Stimulated activated CD4-positive, alpha-beta T cell treated with anti-CD3 and anti-CD28 coated beads, Interleukin-4, amount 100 ng/mL, for 4 hours (primary cell): ENCODE data around the gene SEMG2.

Source experiments
- DNase-seq, 2 experiments: peaks; one replicate each; pipeline ENCODE4 v3.0.0-alpha.2; 2020

SEMG2 gene

DNA sequence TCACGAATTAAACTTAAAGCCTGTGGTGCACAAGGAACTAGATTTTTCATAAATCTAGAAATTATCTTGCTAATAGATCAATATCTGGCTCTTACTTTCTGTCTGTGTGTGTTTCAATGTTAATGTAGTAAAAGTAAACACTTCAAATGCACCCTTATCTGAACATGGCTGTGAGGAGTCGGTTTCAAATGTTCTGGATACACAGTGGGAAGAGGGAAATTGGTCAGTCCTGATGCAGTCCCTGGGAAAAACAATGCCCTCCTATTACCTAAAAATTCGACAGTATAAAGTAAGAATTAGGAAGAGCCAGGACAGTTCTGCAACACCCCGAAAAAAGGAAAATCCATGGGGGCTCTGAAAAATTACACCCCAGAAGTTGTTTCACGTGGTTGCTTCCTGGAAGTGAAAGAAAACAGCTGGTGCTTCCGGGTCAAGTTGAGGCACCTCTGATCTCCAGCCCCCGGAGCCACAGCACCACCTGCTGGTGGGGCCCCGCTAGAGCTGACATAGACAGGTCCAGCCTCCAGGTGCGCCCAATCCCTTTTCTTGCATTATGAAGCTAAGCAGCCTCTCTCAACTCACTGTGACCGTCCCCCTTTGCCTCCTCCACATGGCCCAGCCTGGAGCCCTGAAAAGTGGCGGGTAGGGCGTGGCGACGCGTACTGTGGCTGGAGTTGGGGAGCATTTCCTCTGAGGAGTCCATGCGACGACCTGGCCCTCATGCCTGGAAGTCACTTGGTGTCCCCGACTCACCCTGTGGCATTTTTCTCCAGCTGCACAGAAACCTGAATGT lies 8.3 kb downstream of the SEMG2 start:
- peak in 1 of 2 experiments; percentile 46 for DNase-seq

DNA sequence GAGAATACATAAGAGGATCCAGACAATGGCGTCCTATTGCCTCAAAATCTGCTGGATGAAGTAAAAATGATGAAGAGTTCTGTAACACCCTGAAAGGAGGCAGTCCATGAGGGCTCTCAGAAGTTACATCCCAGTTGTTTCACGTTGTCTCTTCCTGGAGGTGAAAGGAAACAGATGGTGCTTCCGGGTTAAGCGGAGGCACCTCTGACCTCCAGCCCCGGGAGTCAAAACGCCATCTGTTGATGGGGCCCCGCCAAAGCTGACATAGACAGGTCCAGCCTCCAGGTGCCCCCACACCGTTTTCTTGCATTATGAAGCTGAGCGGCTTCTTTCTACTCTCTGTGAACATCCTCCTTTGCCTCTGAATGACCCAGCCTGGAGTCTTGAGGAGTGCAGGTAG lies 9.5 kb downstream of the SEMG2 start:
- no peak for DNase-seq

DNA sequence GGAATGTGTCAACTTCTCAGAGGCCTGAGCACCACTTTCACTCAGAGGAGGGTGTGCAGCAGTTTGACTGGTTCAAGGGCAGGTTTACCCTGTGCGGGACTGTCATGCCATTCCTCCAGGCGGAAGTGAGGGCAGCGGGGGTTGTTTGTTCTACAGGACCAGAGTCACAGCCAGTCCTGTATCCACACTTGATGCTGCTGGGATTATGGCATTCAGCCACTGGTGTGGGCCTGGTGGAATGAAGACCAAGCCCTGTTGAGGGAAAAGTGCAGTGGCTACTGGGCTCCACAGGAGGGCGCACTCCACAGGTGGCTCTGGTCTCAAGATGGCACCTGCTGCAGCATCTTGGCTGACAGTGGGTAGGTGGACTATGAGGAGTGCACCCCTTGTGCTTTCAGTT lies 14.8 kb downstream of the SEMG2 start:
- DNase-seq: no peak

DNA sequence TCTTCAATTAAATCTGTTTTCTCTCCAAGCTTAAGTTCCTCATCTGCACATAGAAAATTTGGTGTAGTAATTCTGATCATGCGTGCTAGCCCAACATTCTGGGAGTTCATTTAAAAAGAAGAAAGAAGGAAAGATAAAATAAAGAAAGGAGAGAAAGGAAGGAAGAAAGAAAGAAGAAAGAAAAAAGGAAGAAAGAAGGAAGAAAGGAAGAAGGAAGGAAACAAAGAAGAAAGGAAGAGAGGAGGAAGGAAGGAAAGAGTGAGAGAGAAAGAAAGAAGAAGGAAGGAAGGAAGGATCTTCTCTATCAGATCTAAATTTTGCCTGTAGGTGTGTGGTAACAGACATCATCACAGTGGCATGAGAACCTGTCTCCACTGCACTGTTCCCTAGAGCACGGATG lies 17.0 kb downstream of the SEMG2 start:
- no peak for DNase-seq

DNA sequence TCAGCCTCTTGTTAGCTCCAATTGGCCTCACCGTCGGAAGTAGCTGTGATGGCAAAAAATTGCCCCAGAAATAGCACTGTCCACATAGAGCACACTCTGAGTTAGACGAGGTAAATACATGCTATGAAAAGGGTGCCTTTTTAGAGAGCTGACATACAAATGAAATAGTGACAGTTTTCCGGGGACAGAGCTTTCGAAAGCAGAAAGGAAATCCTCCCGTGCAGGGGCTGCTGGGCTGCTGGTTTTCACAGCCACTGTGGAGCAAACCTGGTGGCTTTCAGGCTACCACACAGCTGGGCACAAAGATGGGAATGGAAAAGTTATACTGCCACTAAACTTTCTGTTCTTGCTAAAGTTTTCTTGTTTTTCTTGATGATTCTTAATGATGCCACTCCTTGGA lies 24.9 kb downstream of the SEMG2 start:
- no peak for DNase-seq

DNA sequence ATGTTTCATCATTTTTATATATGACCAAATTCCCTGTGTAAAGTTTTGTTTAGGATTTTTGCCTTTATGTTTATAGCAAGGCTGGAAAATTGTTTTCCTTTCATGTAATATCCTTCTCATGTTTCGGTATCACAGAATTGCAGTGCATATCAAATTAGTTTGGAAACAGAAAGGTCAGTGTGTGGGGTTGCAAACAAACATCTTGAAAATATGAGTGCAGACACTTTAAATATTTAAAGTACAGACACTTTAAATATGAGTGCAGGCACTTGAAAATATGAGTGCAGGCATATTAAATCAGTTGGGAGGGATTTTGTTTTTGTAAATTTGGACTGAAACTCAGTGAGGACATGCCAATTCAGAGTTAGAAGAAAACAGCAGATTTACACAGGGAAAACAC lies 26.7 kb downstream of the SEMG2 start:
- no peak for DNase-seq

DNA sequence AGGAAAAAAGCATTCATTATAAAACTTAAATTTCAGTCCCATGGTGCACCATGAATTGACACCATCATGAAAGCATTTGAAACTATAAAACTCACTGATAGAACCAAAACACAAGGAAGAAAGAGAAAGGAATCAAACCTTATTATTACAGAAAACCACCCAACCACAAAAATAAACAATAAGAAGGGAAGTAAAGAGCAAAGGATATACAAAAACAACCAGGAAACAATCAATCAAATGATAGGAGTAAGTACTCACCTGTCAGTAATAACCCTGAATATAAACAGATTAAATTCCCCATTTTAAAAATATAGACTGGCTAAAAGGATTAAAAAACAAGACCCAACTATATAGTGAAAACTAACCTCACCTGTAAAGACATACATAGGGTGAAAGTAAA lies 27.4 kb downstream of the SEMG2 start:
- no peak for DNase-seq

DNA sequence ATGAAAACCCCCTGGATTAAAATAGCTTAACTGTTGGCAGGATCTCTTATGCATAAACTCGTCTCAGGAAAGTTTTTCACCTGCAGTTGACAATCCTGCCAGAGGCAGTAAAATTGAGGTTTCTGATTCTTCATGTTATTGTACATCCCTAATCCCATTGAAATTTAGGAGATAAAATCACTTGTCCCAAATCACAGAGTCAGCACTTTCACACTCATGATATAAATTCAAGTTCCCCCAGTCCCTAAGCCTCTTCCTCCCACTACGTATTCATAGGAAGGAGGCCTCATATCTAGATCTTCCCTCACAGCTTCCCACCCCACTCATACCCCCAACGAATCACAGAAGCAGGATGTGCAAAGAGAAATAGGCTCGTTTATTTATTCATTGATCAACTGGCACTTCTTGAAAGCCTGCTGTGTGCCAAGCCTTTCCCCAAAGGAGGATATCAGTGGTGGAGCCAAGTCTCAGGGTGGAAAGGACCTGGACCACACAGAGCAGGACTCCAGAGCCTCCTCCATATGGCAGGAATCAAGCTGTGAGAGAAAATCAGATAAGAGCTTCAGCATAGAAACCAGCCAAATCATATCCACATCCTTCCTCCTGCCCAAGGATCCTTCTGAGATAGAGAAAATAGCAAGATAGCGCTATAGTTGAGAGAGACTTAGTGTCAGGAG lies 30.8 kb downstream of the SEMG2 start:
- no peak for DNase-seq

DNA sequence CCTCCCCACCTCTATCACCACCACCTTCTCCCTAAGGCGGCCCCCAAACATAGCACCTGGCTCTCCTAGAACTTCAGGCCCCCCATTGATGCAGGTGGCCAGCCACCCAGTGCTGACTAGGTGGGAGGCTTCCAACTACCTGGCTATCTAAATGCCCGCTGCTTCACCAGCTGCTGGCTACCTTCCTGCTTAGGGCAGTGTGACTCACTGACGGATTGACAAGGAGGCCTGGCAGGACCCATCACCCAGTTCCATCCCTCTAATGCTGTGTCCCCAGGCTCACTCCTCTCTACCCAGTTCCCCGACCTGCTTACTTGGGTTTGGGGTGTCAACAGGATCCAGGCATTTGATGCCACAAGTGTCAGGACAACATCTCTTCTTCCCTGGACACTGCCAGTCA lies 32.1 kb downstream of the SEMG2 start:
- DNase-seq: no peak

DNA sequence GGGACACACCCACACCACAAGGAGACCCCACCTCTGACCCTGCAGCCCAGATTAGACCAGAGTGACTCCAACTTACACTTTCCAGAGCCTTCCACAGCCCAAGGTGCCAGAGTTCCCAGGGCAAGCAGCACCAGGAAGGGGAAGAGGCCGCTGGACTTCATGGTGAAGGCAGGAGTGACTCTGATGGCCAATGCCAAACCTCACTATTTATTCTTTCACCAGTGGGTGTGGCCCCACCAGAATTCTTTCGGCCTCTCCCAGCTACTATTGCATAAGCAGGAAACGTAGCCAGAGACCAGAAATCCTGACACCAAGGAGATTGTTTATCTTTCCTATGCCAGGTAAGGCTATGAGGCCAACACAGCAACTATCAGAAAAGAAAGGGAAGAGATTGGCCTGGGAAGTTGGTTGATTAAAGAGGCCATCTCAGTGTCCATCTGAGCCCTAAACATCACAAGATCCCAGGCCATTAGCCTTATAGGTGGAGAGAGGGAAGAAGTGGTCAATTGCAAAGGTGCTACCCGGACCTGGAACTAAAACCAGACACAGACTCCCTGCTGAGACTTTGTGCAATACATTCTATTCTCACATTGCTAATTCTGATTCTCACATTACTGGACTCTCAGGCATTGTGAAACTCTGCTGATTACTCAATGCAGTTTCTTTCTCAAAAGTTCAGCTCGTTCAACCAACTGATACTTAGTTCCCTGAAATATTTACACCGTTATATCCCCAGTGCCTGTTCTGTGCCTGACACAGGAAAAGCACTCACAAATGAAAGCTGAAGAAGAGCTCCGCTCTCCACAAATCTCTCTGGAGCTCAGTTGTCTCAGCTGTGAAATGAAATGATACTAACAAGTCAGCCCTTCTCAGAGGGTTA lies 33.5 kb downstream of the SEMG2 start, which contains the start of gene SLPI:
Gene SLPI (minus strand): TSS at position 182 of the 880 bp plus-strand sequence. CDS start 21 bp downstream, at position 161.
- DNase-seq: no peak

DNA sequence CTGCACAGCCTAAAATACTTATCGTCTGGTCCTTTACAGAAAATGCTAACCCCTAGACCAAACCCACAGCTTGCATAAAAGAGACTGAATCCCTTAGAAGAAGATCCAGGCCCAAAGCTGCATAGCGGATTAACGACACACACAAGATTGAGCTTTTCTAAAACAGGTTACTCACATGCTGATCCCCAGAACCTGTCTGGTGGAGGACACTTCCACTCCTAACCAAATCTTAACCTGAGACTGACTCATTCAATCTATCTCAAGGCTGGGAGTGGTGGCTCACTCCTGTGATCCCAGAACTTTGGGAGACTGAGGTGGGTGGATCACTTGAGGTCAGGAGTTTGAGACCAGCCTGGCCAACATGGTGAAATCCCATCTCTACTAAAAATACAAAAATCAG lies 36.0 kb downstream of the SEMG2 start:
- DNase-seq: no peak

DNA sequence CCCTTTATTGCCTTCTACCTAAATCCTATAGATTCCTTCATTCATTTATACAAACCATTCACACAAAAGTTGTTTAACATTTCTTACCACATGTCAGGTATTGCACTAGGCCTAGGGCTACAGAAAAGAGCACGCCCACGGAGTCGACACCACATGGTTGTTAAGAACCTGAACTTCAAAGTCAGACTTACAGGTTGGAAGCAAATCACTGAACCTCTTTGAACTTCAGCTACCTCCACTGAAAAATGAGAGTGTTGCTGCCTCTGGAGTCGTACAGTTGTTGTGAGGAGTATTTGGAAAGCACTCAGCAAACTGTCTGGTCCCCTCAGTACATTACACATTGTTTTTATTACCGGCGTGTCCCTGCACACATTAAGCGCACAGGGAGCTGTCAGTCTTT lies 36.5 kb downstream of the SEMG2 start:
- no peak for DNase-seq

DNA sequence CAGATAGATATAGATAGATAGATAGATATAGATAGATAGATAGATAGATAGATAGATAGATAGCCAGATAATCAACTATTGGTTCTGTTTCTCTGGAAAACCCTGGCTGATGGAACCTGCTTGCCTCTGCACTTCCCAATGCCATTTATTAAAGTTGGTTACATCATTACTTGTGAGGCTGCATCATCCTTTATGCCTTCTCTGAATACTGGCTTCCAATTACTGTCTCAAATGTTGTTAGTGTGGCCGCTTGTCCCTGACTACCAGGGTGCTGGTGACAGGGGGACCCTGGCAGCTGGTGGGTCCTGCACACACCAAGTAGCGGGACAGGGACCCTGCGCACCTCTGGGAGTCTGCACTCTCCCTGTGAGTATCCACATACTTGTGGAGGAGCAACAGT lies 37.1 kb downstream of the SEMG2 start:
- DNase-seq: no peak

DNA sequence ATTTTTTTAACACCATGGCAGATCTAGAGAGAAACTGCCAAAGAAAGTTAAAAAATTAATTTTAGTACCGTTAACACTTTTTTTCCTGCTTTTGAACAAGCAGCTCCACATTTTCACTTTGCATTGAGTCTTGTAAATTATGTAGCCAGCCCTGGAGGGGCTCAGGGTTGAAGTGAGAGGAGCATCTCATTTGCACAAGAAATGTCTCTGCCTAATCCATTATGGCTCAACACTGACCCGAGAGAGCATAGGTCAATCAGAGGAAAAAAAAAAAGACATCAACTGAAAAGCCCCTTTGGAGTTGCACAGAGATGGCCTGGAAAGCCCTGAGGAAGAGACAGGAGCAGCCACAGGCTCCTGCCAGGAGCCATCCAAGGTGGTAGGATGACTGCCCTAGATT lies 37.5 kb downstream of the SEMG2 start:
- DNase-seq: no peak

DNA sequence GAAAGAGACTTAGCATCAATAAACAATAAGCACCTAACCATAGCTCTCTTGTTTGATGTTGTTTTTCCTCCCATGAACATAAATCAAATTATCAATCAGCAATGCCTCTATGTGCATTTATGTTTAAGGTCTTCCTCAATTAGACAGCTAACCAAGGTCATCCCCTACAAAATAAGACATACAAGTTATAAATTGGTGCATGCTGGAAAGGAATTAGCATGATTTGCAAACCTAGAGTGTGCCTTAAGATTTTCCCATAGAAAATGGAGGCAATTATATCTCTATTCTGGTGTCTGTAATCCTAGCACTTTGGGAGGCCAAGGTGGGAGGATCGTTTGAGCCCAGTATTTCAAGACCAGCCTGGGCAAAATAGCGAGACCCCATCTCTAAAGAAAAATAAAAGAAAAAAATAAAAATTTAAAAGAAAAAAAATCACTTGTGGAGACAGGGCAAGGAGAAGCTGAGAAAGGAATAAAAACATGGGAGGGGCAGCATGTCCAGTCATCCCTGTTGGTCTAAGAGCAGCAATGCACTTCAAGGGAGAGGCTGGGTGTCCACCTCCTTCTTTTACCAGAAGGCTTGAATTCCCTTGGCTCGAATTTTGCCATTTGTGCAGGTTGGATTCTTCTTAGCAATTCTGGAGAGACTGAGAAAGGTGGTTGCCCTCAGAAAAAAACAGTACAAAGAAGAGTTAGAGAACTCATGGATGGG lies 42.5 kb downstream of the SEMG2 start:
- DNase-seq: no peak

DNA sequence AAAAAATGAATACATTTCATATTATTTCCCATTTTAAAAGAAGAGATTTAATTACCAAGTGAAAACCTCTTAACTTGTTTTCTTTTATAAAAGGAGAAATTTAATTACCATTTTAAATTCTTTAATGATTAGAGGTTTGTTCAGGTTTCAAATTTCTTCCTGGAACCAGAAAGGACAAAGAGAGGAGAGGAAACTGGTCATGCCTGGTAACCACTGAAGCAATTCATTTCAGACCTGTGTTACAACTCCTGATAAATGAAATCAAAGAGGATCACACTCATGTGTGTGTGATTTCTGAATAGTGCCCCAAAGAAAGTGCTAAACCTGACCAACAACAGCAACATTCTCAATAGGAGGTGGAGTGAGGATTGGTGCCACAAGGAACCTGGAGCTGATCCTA lies 45.8 kb downstream of the SEMG2 start:
- no peak for DNase-seq

DNA sequence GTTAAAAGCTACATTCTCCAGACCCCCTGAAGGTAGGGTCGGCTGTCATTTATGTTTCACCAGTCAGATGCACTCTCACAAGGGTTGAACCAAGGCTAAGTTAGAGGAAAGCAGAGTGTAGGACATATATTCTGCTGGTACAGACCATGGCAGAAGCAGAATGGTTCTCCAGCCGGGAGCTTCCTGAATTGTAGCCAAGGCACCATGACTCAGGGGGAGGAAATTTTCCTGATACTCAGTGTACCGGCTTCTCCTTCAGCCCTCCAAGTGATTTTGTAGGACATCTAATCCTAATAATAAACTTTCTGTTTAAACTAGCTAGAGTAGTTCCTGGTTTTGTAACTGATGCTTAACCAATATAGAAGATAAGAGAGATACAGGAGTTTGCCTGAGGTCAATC lies 47.4 kb downstream of the SEMG2 start:
- DNase-seq: no peak

DNA sequence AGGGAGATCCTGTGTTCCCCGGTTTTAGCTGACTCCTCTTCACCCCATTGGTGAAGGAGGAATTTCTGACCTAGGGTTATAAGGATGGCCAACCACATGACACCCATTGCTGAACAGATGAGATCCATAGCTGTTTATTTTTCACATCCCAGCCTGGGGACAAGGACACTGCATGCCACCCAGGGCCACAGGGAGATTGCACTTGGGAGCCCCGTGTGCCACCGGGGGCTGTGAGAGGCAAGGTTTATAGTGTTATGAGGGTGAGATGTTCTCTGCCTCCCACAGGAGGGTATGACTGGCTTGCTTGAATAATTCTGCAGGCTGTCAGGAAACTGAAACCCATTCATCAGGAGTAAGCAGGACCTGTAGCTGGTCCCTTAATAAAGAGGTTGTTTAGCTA lies 47.9 kb downstream of the SEMG2 start:
- no peak for DNase-seq

DNA sequence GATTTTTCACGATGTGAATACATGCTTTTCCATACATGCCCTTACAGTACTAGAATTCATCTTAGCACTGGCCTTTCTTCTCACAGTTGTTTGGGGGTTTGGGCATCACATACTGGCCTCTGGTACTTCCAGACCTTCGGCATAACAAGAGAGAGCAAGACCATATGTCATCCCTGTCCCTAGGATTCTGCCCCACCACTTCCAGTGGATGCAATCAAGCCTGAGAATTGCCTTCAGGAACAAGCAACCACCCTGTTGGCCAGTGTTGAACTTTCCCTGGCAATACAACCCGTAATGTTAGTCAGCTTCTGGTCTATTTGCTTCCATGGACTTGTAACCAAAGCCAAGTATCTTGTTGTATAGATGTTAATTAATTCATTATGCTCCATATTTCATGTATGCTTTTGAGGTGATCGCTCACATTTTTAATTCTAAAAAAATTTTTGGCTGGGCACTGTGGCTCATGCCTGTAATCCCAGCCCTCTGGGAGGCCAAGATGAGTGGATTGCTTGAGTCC lies 48.6 kb downstream of the SEMG2 start:
- DNase-seq: no peak
